Measurements from ENCODE around the gene TMEM37. TPM values are rescaled to one million over a fixed set of nuclear protein-coding genes. Genes with fewer than 3 reads are reported as not detected.

The TMEM37 gene
- total RNA-seq, 3 donors from 2014 or later (not counting 1 experiment from before 2014, with no cell fraction given): not detected

- no peak for ATAC-seq
- 93% methylated on average over 8 of the region's 8 CpGs for WGBS (ENCODE audit: insufficient coverage)
Measured at GRCh38 chr2:119472749-119473148, 41.1 kb downstream of the TMEM37 start.

DNA sequence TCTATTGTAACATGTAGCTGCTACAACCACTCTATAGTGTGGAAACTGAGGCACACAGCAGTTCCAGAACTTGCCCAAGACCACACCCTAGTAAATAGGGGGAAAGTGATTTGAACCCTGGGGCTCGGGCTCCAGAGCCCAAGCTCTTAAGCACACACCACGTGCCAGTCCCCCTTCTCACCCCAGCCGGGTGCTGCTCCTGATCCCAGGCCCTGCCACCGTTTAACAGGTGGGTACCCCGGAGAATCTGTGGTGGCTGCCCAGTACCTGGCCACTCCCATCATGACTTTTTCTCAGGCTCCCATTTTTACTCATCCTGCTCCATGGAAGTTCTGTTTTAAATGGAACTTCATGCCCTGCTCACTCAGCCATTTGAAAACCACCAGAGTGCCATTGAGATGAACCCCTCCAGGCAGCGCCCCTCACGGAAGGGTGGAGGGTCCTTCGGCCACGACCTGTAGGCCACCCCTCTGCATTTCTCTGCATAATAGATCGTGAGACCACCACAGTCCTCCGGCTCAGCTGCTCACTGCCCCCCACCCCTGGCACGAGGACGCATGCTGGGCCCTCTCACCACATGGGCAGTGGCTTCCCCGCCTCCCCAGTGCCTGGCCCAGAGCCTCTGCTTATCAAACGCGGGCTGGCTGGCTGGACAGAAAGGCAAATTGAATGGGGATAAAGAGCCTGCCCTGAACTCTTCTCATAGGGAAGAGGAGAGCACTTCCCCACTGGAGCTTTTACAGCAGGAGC, 42.1 kb downstream of the TMEM37 start:
- WGBS (ENCODE audit: insufficient coverage): 88% methylated on average over 16 of the region's 16 CpGs
- Mint-ChIP-seq H3K27me3 (ENCODE audit: low read depth in 2 of 2) (peaks cover 2 to 3% of the 10 kb centered on the region in 2 donors), H3K4me1 (peaks cover 5% of the 10 kb centered on the region in 2 donors), H3K9me3 (no peaks in the 10 kb centered on the region), H3K36me3 (no peaks in the 10 kb centered on the region), H3K4me3 (no peak overlapping the region), H3K27ac (no peak overlapping the region)
- H3K4me3 ChIP-seq (ENCODE audit: low read length): no peak overlapping the region
- H3K27me3 ChIP-seq (ENCODE audit: control insufficient read depth, insufficient read depth, low read length): no peaks in the 10 kb centered on the region
- no peak overlapping the region for H3K27ac ChIP-seq (ENCODE audit: low read length)
- TF ChIP-seq CTCF (IDR thresholded peaks at IDR 0.05): no peak
- H3K9me3 ChIP-seq (ENCODE audit: control insufficient read depth, insufficient read depth, low read length): no peaks in the 10 kb centered on the region
- H3K36me3 ChIP-seq (ENCODE audit: control insufficient read depth, insufficient read depth, low read length): no peaks in the 10 kb centered on the region
- intact Hi-C loops (cut with micrococcal nuclease): no loop called here
- no peaks in the 10 kb centered on the region for H3K4me1 ChIP-seq (ENCODE audit: control insufficient read depth, insufficient read depth, low read length)
- ATAC-seq (no peak), DNase-seq (no peak)

More at GRCh38 chr2:119472749-119473148, 41.1 kb downstream of the TMEM37 start:
- Histone ChIP-seq H3K27ac (ENCODE audit: low read length) (no peak overlapping the region), H3K36me3 (ENCODE audit: control insufficient read depth, insufficient read depth, low read length) (no peaks in the 10 kb centered on the region), H3K9me3 (ENCODE audit: control insufficient read depth, insufficient read depth, low read length) (no peaks in the 10 kb centered on the region), H3K27me3 (ENCODE audit: control insufficient read depth, insufficient read depth, low read length) (no peaks in the 10 kb centered on the region), H3K4me3 (ENCODE audit: low read length) (no peak overlapping the region), H3K4me1 (ENCODE audit: control insufficient read depth, insufficient read depth, low read length) (no peaks in the 10 kb centered on the region)
- no peak for TF ChIP-seq CTCF (IDR thresholded peaks at IDR 0.05)
- no peak overlapping the region for H3K4me3 Mint-ChIP-seq
- peaks cover 5% of the 10 kb centered on the region in 2 donors for H3K4me1 Mint-ChIP-seq
- H3K9me3 Mint-ChIP-seq: no peaks in the 10 kb centered on the region
- intact Hi-C loops (cut with micrococcal nuclease): no loop called here
- peaks cover 7 to 9% of the 10 kb centered on the region in 2 donors for H3K27me3 Mint-ChIP-seq (ENCODE audit: low read depth in 2 of 2)
- no peak overlapping the region for H3K27ac Mint-ChIP-seq
- DNase-seq: no peak
- no peaks in the 10 kb centered on the region for H3K36me3 Mint-ChIP-seq

- 86% methylated on average over 17 of the region's 17 CpGs for WGBS (ENCODE audit: insufficient coverage)
- Histone ChIP-seq H3K27ac (ENCODE audit: low read length) (no peak overlapping the region), H3K9me3 (ENCODE audit: control insufficient read depth, insufficient read depth, low read length) (no peaks in the 10 kb centered on the region), H3K27me3 (ENCODE audit: control insufficient read depth, insufficient read depth, low read length) (no peaks in the 10 kb centered on the region), H3K36me3 (ENCODE audit: control insufficient read depth, insufficient read depth, low read length) (no peaks in the 10 kb centered on the region), H3K4me1 (ENCODE audit: control insufficient read depth, insufficient read depth, low read length) (no peaks in the 10 kb centered on the region), H3K4me3 (ENCODE audit: low read length) (no peak overlapping the region)
- H3K4me3 Mint-ChIP-seq: no peak overlapping the region
- peaks cover 0 to 3% of the 10 kb centered on the region in 2 donors for H3K27me3 Mint-ChIP-seq (ENCODE audit: low read depth in 2 of 2)
- H3K27ac Mint-ChIP-seq: no peak overlapping the region
- DNase-seq: no peak
- peaks cover 5% of the 10 kb centered on the region in 2 donors for H3K4me1 Mint-ChIP-seq
- no peak for ATAC-seq
- TF ChIP-seq CTCF (IDR thresholded peaks at IDR 0.05): no peak
- intact Hi-C loops (cut with micrococcal nuclease): loop anchor here (5.0 kb wide), 1 partner anchor 257 kb away; no protein-coding TSS in a partner anchor
- H3K9me3 Mint-ChIP-seq: no peaks in the 10 kb centered on the region
- no peaks in the 10 kb centered on the region for H3K36me3 Mint-ChIP-seq
Measured at GRCh38 chr2:119474371-119475224, 42.9 kb downstream of the TMEM37 start.

Data from natural killer cell (primary cell).